GM21515 (cell line): Measurements from ENCODE around the gene SMIM35.

Experiments used
- ATAC-seq: cut with Tn5 transposase; IDR thresholded peaks from one replicate; pipeline ENCODE4 v1.9.1; 2021; ENCODE audit not compliant: unreplicated experiment

Gene SMIM35

GRCh38 chr11:118111019-118111743 lies 24.4 kb upstream of the SMIM35 start:
- no peak for ATAC-seq

- no peak for ATAC-seq
Observed at GRCh38 chr11:118109231-118109630, 22.5 kb upstream of the SMIM35 start.

- ATAC-seq, result no peak
Observed at GRCh38 chr11:118108513-118108912, 21.8 kb upstream of the SMIM35 start.

- ATAC-seq, result no peak
Observed at GRCh38 chr11:118106789-118107335, 20.1 kb upstream of the SMIM35 start.

- ATAC-seq, result no peak
Observed at GRCh38 chr11:118105657-118106305, 19.0 kb upstream of the SMIM35 start.

GRCh38 chr11:118104491-118104890 lies 17.7 kb upstream of the SMIM35 start:
- ATAC-seq, result no peak

- no peak for ATAC-seq
Observed at GRCh38 chr11:118102721-118103261, 16.0 kb upstream of the SMIM35 start.

GRCh38 chr11:118100691-118101232 lies 14.0 kb upstream of the SMIM35 start:
- ATAC-seq, result no peak

GRCh38 chr11:118099838-118100556 lies 13.2 kb upstream of the SMIM35 start:
- ATAC-seq, result no peak

- ATAC-seq, result no peak
Observed at GRCh38 chr11:118098996-118099837, 12.5 kb upstream of the SMIM35 start.

- ATAC-seq, result no peak
Observed at GRCh38 chr11:118095967-118096367, 9.2 kb upstream of the SMIM35 start.

- no peak for ATAC-seq
Observed at GRCh38 chr11:118095493-118095892, 8.7 kb upstream of the SMIM35 start.

- no peak for ATAC-seq
Observed at GRCh38 chr11:118092907-118093571, 6.3 kb upstream of the SMIM35 start.

GRCh38 chr11:118091690-118092089 lies 4.9 kb upstream of the SMIM35 start:
- ATAC-seq, result no peak

- no peak for ATAC-seq
Observed at GRCh38 chr11:118090545-118091162, 3.9 kb upstream of the SMIM35 start.

- ATAC-seq, result no peak
Observed at GRCh38 chr11:118088531-118088930, 1.8 kb upstream of the SMIM35 start.

GRCh38 chr11:118087931-118088330 lies 1.2 kb upstream of the SMIM35 start:
- ATAC-seq, result no peak

- no peak for ATAC-seq
Observed at GRCh38 chr11:118084656-118085055, 2.1 kb downstream of the SMIM35 start.

- ATAC-seq, result no peak
Observed at GRCh38 chr11:118084247-118084646, 2.5 kb downstream of the SMIM35 start.
